Loucy (cell line): ENCODE results near the gene COX17.

Experiments used
- EZH2phosphoT487 ChIP-seq: fragments of 200-600 bp; IDR thresholded peaks from 2 replicates; pipeline ENCODE4 v1.6.1; 2018; ENCODE audit warnings: antibody characterized with exemption, mild to moderate bottlenecking, moderate library complexity, borderline replicate concordance
- TF ChIP-seq, protein P1 (sequence below): fragments of 200-600 bp; sonication (generic); conservative IDR thresholded peaks from 2 replicates; pipeline ENCODE4 v1.5.1; 2014; ENCODE audit warnings: mild to moderate bottlenecking, antibody characterized with exemption, low read length

DNA sequence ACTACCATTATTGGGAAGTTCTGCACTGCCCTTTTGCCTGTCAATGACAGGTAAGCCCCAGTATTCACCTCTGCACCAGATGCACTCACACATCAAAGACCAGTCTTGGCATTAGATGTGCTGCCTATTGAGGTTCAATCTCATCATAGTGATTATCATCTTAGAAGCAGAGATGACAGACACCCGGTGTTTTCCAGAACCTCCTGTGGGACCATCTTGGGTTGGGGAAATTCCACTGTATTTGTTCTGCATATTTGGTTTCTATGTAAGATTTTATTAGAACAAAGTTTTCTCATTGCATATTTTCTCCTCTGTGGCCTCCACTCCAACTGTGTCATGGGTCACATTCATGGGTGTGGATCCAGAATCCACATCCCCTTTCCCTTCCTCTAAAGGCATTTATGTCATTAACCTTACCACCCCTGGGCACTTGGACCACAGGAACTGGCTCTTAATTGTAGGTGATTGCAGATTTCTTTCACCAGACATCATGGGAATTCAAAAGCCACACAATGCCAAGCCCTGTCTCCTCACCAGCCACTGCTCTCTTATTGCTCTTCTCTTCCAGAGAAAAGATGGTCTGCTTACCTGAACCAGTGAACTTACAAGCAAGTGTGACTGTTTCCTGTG, 48.3 kb downstream of the COX17 start:
- TF ChIP-seq, protein P1, sequence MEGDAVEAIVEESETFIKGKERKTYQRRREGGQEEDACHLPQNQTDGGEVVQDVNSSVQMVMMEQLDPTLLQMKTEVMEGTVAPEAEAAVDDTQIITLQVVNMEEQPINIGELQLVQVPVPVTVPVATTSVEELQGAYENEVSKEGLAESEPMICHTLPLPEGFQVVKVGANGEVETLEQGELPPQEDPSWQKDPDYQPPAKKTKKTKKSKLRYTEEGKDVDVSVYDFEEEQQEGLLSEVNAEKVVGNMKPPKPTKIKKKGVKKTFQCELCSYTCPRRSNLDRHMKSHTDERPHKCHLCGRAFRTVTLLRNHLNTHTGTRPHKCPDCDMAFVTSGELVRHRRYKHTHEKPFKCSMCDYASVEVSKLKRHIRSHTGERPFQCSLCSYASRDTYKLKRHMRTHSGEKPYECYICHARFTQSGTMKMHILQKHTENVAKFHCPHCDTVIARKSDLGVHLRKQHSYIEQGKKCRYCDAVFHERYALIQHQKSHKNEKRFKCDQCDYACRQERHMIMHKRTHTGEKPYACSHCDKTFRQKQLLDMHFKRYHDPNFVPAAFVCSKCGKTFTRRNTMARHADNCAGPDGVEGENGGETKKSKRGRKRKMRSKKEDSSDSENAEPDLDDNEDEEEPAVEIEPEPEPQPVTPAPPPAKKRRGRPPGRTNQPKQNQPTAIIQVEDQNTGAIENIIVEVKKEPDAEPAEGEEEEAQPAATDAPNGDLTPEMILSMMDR, result no peak
- no peak for TF ChIP-seq EZH2phosphoT487
